GM12864 (cell line): Measurements from ENCODE around the gene SNX14.
"Not testable (repeated sequence)": the region's sequence is repeated elsewhere in the genome, so short reads cannot be mapped to it uniquely, and the experiment has no call there.

ENCODE experiments used
- DNase-seq: peaks from one replicate; pipeline ENCODE4 v3.0.0-alpha.2; 2011; ENCODE audit warnings: low read depth
- H3K4me3 ChIP-seq: 2 replicates; pipeline ENCODE4 v1.5.1; 2011; ENCODE audit warnings: mild to moderate bottlenecking, low read depth, low read length, control low read depth
- CTCF ChIP-seq: IDR thresholded peaks from 2 replicates; pipeline ENCODE4 v1.5.1; 2011; ENCODE audit warnings: low read depth, mild to moderate bottlenecking, moderate library complexity, low read length, control low read depth, inconsistent platforms; ENCODE audit errors: missing control alignments

The SNX14 gene

GRCh38 chr6:85552652-85553051 lies 41.0 kb downstream of the SNX14 start:
- no peak for TF ChIP-seq CTCF
- DNase-seq, result no peak
- H3K4me3 ChIP-seq, result no peak overlapping the region

- TF ChIP-seq CTCF, result no peak
- DNase-seq, result peak; percentile 8
- no peak overlapping the region for H3K4me3 ChIP-seq
Observed at GRCh38 chr6:85551264-85551663, 42.4 kb downstream of the SNX14 start.

GRCh38 chr6:85547719-85548118 lies 45.9 kb downstream of the SNX14 start:
- DNase-seq, result no peak
- no peak overlapping the region for H3K4me3 ChIP-seq
- no peak for TF ChIP-seq CTCF

- no peak for TF ChIP-seq CTCF
- no peak overlapping the region for H3K4me3 ChIP-seq
- DNase-seq, result no peak
Observed at GRCh38 chr6:85544776-85545175, 48.9 kb downstream of the SNX14 start.

GRCh38 chr6:85537055-85537494 lies 56.6 kb downstream of the SNX14 start:
- TF ChIP-seq CTCF, result peak; percentile 37
- no peak overlapping the region for H3K4me3 ChIP-seq
- no peak for DNase-seq

- not testable (repeated sequence) for DNase-seq, H3K4me3 ChIP-seq
Observed at GRCh38 chr6:85524281-85524680, 69.4 kb downstream of the SNX14 start.

- no peak for DNase-seq
- no peak for TF ChIP-seq CTCF
- H3K4me3 ChIP-seq, result no peak overlapping the region
Observed at GRCh38 chr6:85516168-85516567, 77.5 kb downstream of the SNX14 start.
